IMR-90 (cell line): Measurements from ENCODE around the gene SLCO2B1. TPM values are rescaled to one million over a fixed set of nuclear protein-coding genes. Genes with fewer than 3 reads are reported as not detected.

ENCODE experiments used
- ATAC-seq: fragments of 200-7000 bp; cut with Tn5 transposase; 2 replicates; pipeline ENCODE4 v1.9.1; 2020; ENCODE audit warnings: low read depth, mild to moderate bottlenecking, moderate library complexity
- BruUV-seq: library from RNA; stranded (reverse); fragments of 400-500 nt; replicated peaks from 2 replicates; lab custom pipeline; 2021; lab: Mats Ljungman, UMichigan
- CTCF ChIA-PET: fragments of 300-600 bp; formaldehyde crosslinking; extraction: SDS; loops from one replicate; lab custom pipeline; 2021; ENCODE audit warnings: antibody characterized with exemption; lab: Yijun Ruan, JAX
- POLR2A ChIA-PET: fragments of 300-600 bp; sonication (Branson Sonifier 250); formaldehyde crosslinking; loops from one replicate; lab custom pipeline; 2022; ENCODE audit warnings: antibody characterized with exemption; ENCODE audit not compliant: unreplicated experiment; lab: Charles Lee
- DNase-seq: peaks from one replicate; pipeline ENCODE4 v3.0.0; 2013
- H2AFZ ChIP-seq: replicated peaks from 2 replicates; pipeline ENCODE3; 2013; ENCODE audit warnings: low read length, mild to moderate bottlenecking; ENCODE audit not compliant: poor library complexity
- H2AK5ac ChIP-seq: 2 replicates; pipeline ENCODE4 v1.6.1; 2013; ENCODE audit warnings: low read depth, low read length, inconsistent platforms
- H2AK9ac ChIP-seq: replicated peaks from 2 replicates; pipeline ENCODE3; 2013; ENCODE audit warnings: mild to moderate bottlenecking, low read depth, low read length, moderate library complexity; ENCODE audit not compliant: poor library complexity
- H2BK120ac ChIP-seq: 2 replicates; pipeline ENCODE4 v1.6.1; 2013; ENCODE audit warnings: low read depth, low read length, inconsistent platforms
- H2BK15ac ChIP-seq: 3 replicates; pipeline ENCODE4 v1.6.1; 2013; ENCODE audit warnings: low read depth, low read length, inconsistent platforms
- H2BK20ac ChIP-seq: 2 replicates; pipeline ENCODE4 v1.6.1; 2013; ENCODE audit warnings: low read depth, mild to moderate bottlenecking, inconsistent platforms, low read length, moderate library complexity
- H2BK5ac ChIP-seq: 2 replicates; pipeline ENCODE4 v1.6.1; 2013; ENCODE audit warnings: mild to moderate bottlenecking, low read depth, low read length, inconsistent platforms; ENCODE audit not compliant: poor library complexity, severe bottlenecking
- H3K14ac ChIP-seq: replicated peaks from 2 replicates; pipeline ENCODE4 v1.6.1; 2013; ENCODE audit warnings: low read depth, low read length, inconsistent platforms
- H3K18ac ChIP-seq: 2 replicates; pipeline ENCODE4 v1.6.1; 2013; ENCODE audit warnings: low read depth, low read length, control low read depth
- H3K23ac ChIP-seq: 2 replicates; pipeline ENCODE4 v1.6.1; 2013; ENCODE audit warnings: low read depth, low read length, inconsistent platforms
- H3K27ac ChIP-seq: 2 replicates; pipeline ENCODE4 v1.5.1; 2013; ENCODE audit warnings: mild to moderate bottlenecking, control low read depth, low read length; ENCODE audit not compliant: insufficient read depth
- H3K27me3 ChIP-seq: 2 replicates; pipeline ENCODE4 v1.6.1; 2013; ENCODE audit warnings: low read length; ENCODE audit not compliant: control insufficient read depth, insufficient read depth
- H3K36me3 ChIP-seq: 2 replicates; pipeline ENCODE4 v1.6.1; 2013; ENCODE audit warnings: low read length, mixed read lengths; ENCODE audit not compliant: control insufficient read depth, insufficient read depth
- H3K4ac ChIP-seq: 2 replicates; pipeline ENCODE4 v1.6.1; 2013; ENCODE audit warnings: low read depth, low read length, inconsistent platforms
- H3K4me1 ChIP-seq: 2 replicates; pipeline ENCODE4 v1.6.1; 2013; ENCODE audit warnings: low read length, mixed read lengths; ENCODE audit not compliant: control insufficient read depth, insufficient read depth
- H3K4me2 ChIP-seq: 2 replicates; pipeline ENCODE4 v1.6.1; 2013; ENCODE audit warnings: low read depth, mild to moderate bottlenecking, control low read depth, low read length, moderate library complexity
- H3K4me3 ChIP-seq: 2 replicates; pipeline ENCODE4 v1.5.1; 2013; ENCODE audit warnings: low read depth, mild to moderate bottlenecking, control low read depth, low read length, moderate library complexity; ENCODE audit not compliant: insufficient read depth
- H3K56ac ChIP-seq: 2 replicates; pipeline ENCODE4 v1.6.1; 2013; ENCODE audit warnings: low read length, inconsistent platforms; ENCODE audit not compliant: insufficient read depth; ENCODE audit errors: extremely low read depth
- H3K79me1 ChIP-seq, 2 experiments: 2 replicates each; pipeline ENCODE4 v1.6.1; 2013; ENCODE audit warnings: low read length in 2 of 2, inconsistent platforms in 1 of 2, low read depth in 1 of 2
- H3K9ac ChIP-seq: 2 replicates; pipeline ENCODE4 v1.6.1; 2013; ENCODE audit warnings: low read depth, low read length, control low read depth
- H3K9me1 ChIP-seq: 2 replicates; pipeline ENCODE4 v1.6.1; 2013; ENCODE audit warnings: low read length, inconsistent platforms; ENCODE audit not compliant: insufficient read depth
- H3K9me3 ChIP-seq: 2 replicates; pipeline ENCODE4 v1.6.1; 2013; ENCODE audit warnings: low read length; ENCODE audit not compliant: control insufficient read depth, insufficient read depth
- H4K20me1 ChIP-seq: 2 replicates; pipeline ENCODE4 v1.6.1; 2013; ENCODE audit warnings: low read length, inconsistent platforms; ENCODE audit not compliant: insufficient read depth
- H4K5ac ChIP-seq: 2 replicates; pipeline ENCODE4 v1.6.1; 2013; ENCODE audit warnings: mild to moderate bottlenecking, low read depth, low read length, control low read depth
- H4K8ac ChIP-seq, 2 experiments: 2 replicates each; pipeline ENCODE4 v1.6.1; 2013; ENCODE audit warnings: low read depth in 2 of 2, low read length in 2 of 2, control low read depth in 1 of 2, inconsistent platforms in 1 of 2
- H4K91ac ChIP-seq: 2 replicates; pipeline ENCODE4 v1.6.1; 2013; ENCODE audit warnings: low read depth, low read length, inconsistent platforms; ENCODE audit not compliant: insufficient read depth
- MAFK ChIP-seq: IDR thresholded peaks from 2 replicates; pipeline ENCODE4 v1.6.1; 2012; ENCODE audit warnings: low read depth, low read length, improper control_type of control experiment
- MAZ ChIP-seq: IDR thresholded peaks from 2 replicates; pipeline ENCODE4 v1.6.1; 2012; ENCODE audit warnings: low read depth, mild to moderate bottlenecking, low read length, improper control_type of control experiment, moderate library complexity, borderline replicate concordance
- MXI1 ChIP-seq: IDR thresholded peaks from 2 replicates; pipeline ENCODE4 v1.6.1; 2012; ENCODE audit warnings: low read depth, mild to moderate bottlenecking, low read length, moderate library complexity, borderline replicate concordance
- NFE2L2 ChIP-seq: fragments of 150-350 bp; IDR thresholded peaks from 2 replicates; pipeline ENCODE4 v1.6.1; 2016; ENCODE audit warnings: low read depth, mild to moderate bottlenecking, low read length
- POLR2A ChIP-seq: IDR thresholded peaks from 2 replicates; pipeline ENCODE4 v1.6.1; 2012; ENCODE audit warnings: mild to moderate bottlenecking, low read depth, low read length
- RCOR1 ChIP-seq: IDR thresholded peaks from 2 replicates; pipeline ENCODE4 v1.6.1; 2012; ENCODE audit warnings: mild to moderate bottlenecking, low read length, improper control_type of control experiment; ENCODE audit not compliant: insufficient replicate concordance
- SMC3 ChIP-seq: fragments of 150-350 bp; IDR thresholded peaks from 2 replicates; pipeline ENCODE4 v1.6.1; 2016; ENCODE audit warnings: low read depth, mild to moderate bottlenecking, antibody characterized with exemption, low read length, moderate library complexity
- WGBS, 2 experiments: methylation state at CpG; one replicate each; pipeline versions ENCODE4 v1.1.5 to v1.1.7; 2013; ENCODE audit warnings: missing lambda C conversion rate in 2 of 2; ENCODE audit not compliant: insufficient read length in 1 of 2; ENCODE audit errors: extremely low coverage in 2 of 2; 5-methylcytosine and 5-hydroxymethylcytosine counted together
- dilution Hi-C: fragments of 300-500 bp; cut with HindIII; formaldehyde crosslinking; loops from one replicate; pipeline ENCODE4 v1.14.3; 2018; ENCODE audit warnings: low sequenced_read_pairs; ENCODE audit not compliant: unreplicated experiment
- in situ Hi-C: fragments of 300-500 bp; cut with MboI; formaldehyde crosslinking; loops from 3 replicates; pipeline ENCODE4 v1.14.3; 2019; ENCODE audit warnings: low sequenced_read_pairs, inconsistent platforms, mixed read lengths
- intact Hi-C: fragments of 100-400 bp; cut with micrococcal nuclease; formaldehyde crosslinking; loops from 2 replicates; pipeline ENCODE4 v1.10.0; 2022
- polyA plus RNA-seq, 3 experiments: library from polyadenylated mRNA; depleted of rRNA; stranded (reverse); fragments of >200 nt; gene quantifications; 2 replicates each; pipeline ENCODE4 v1.2.3, GENCODE V29; 2012; ENCODE audit warnings: low replicate concordance in 1 of 3
- total RNA-seq: library from RNA; depleted of rRNA; stranded (reverse); fragments of >200 nt; gene quantifications from 2 replicates; pipeline ENCODE4 v1.2.3, GENCODE V29; 2012

SLCO2B1 gene
- total and polyA plus RNA-seq, 2 of the 4 experiments (the other 2 are of a cell fraction): not detected

DNA sequence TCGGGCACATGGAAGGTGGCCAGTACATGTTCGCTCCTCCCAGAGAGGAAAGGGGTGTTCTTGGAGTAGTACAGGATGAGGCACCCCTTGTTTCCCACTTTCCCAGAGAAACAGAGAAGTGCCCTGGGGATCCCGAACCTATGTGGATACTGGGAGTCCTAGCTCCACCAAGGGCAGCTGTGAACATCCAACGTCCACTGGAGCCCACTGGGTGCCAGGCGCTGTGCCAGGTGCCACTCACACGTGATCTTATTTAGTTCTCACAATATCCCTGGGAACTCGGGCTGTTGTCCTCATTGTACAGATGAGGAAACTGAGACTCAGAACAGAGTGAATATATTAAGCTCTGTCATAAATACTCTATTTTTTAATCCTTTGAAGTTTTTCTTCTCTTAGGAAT lies 12.0 kb downstream of the SLCO2B1 start:
- no peak for DNase-seq
- in situ Hi-C loops (no loop called here), intact Hi-C loops (no loop called here), dilution Hi-C loops (no loop called here)
- Histone ChIP-seq H2AK5ac (no peak overlapping the region), H2BK5ac (no peak overlapping the region), H3K56ac (no peak overlapping the region), H3K18ac (no peak overlapping the region), H3K4me2 (no peak overlapping the region), H2AK9ac (no peak overlapping the region), H2BK15ac (no peak overlapping the region), H2BK120ac (no peak overlapping the region), H3K4me1 (no peaks in the 10 kb centered on the region), H3K27me3 (peaks cover 56% of the 10 kb centered on the region), H4K91ac (no peak overlapping the region), H3K9me3 (peaks cover 2% of the 10 kb centered on the region; the same call in 1 of the 2 replicates), H3K79me1 (no peaks in the 10 kb centered on the region), H3K9me1 (no peaks in the 10 kb centered on the region; the same call in 1 of the 2 replicates), H3K4ac (no peak overlapping the region), H3K27ac (no peak overlapping the region), H3K14ac (no peak overlapping the region), H4K20me1 (no peaks in the 10 kb centered on the region), H2AFZ (no peak overlapping the region), H3K23ac (no peak overlapping the region), H3K4me3 (no peak overlapping the region), H4K8ac (no peak overlapping the region), H3K9ac (no peak overlapping the region), H2BK20ac (no peak overlapping the region), H3K36me3 (no peaks in the 10 kb centered on the region), H4K5ac (no peak overlapping the region)
- ChIA-PET CTCF (no interaction called here), POLR2A (no interaction called here)
- no peak for ATAC-seq
- TF ChIP-seq SMC3: no peak
- TF ChIP-seq MAFK: no peak
- no peak for TF ChIP-seq MAZ
- TF ChIP-seq RCOR1: no peak
- no peak for TF ChIP-seq MXI1
- no peak for TF ChIP-seq POLR2A
- TF ChIP-seq NFE2L2: no peak
- WGBS, 2 experiments: 40% methylated on average over 1 of the region's 7 CpGs; no CpG with 5 or more reads in 1 of the 2 experiments
- no TSS peak for BruUV-seq
